GM23338 (cell line): ENCODE results near the gene CDH4.

Experiments
- CREB1 ChIP-seq: fragments of 250-450 bp; sonication (Bioruptor Pico); IDR thresholded peaks from 2 replicates; pipeline ENCODE4 v1.5.0; 2020; ENCODE audit warnings: low read depth, mild to moderate bottlenecking, moderate library complexity
- EZH2 ChIP-seq: fragments of 200-600 bp; sonication (generic); IDR thresholded peaks from one replicate; pipeline ENCODE4 v1.8.0; 2017; ENCODE audit warnings: antibody characterized with exemption, mild to moderate bottlenecking, low read depth; ENCODE audit not compliant: unreplicated experiment
- EZH2phosphoT487 ChIP-seq: fragments of 200-600 bp; sonication (generic); IDR thresholded peaks from one replicate; pipeline ENCODE4 v1.8.1; 2018; ENCODE audit warnings: antibody characterized with exemption; ENCODE audit not compliant: unreplicated experiment
- JUNB ChIP-seq: IDR thresholded peaks from one replicate; pipeline ENCODE4 v1.6.1; 2016; ENCODE audit warnings: antibody characterized with exemption; ENCODE audit not compliant: unreplicated experiment
- NANOG ChIP-seq: IDR thresholded peaks from 2 replicates; pipeline ENCODE4 v1.6.1; 2016; ENCODE audit warnings: antibody characterized with exemption, borderline replicate concordance
- POLR2AphosphoS5 ChIP-seq: IDR thresholded peaks from 2 replicates; pipeline ENCODE4 v1.6.1; 2016; ENCODE audit warnings: antibody characterized with exemption, low read depth
- REST ChIP-seq: IDR thresholded peaks from one replicate; pipeline ENCODE4 v1.6.1; 2018; ENCODE audit warnings: antibody characterized with exemption; ENCODE audit not compliant: unreplicated experiment
- ZNF114 ChIP-seq: fragments of 250-450 bp; sonication (Bioruptor Pico); IDR thresholded peaks from 2 replicates; pipeline ENCODE4 v1.5.0; 2020; ENCODE audit warnings: mild to moderate bottlenecking, moderate library complexity
- ZNF331 ChIP-seq: fragments of 250-450 bp; sonication (Bioruptor Pico); IDR thresholded peaks from 2 replicates; pipeline ENCODE4 v1.5.0; 2020; ENCODE audit warnings: low read depth, mild to moderate bottlenecking, moderate library complexity
- TF ChIP-seq, protein P1 (sequence below), 2 experiments: fragments of 200-600 bp in 1 of 2; sonication (generic) in 1 of 2; conservative IDR thresholded peaks; 2 replicates each; pipeline versions ENCODE4 v1.5.1 to v1.6.1; 2016 to 2017; ENCODE audit warnings: antibody characterized with exemption in 2 of 2, low read depth in 2 of 2, mild to moderate bottlenecking in 2 of 2, moderate library complexity in 1 of 2
- TF ChIP-seq, protein P2 (sequence below): IDR thresholded peaks from 2 replicates; pipeline ENCODE4 v1.6.1; 2016; ENCODE audit warnings: antibody characterized with exemption

DNA sequence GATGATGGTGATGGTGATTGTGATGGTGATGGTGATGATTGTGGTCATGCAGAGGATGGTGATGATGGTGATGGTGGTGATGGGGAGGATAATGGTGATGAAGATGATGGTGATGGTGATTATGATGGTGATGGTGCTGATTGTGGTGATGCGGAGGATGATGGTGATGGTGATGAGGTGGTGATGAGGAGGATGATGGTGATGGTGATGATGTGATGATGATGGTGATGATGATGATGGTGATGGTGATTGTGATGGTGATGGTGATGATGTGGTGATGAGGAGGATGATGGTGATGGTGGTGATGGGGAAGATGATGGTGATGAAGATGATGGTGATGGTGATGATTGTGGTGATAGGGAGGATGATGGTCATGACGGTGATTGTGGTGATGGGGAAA is 333.7 kb downstream of the CDH4 start:
- TF ChIP-seq ZNF331 (CRISPR knock-in tag) (no peak), EZH2 (no peak), REST (no peak), POLR2AphosphoS5 (no peak), NANOG (no peak), EZH2phosphoT487 (no peak), JUNB (no peak), ZNF114 (CRISPR knock-in tag) (no peak), CREB1 (CRISPR knock-in tag) (no peak)
- TF ChIP-seq, protein P1, sequence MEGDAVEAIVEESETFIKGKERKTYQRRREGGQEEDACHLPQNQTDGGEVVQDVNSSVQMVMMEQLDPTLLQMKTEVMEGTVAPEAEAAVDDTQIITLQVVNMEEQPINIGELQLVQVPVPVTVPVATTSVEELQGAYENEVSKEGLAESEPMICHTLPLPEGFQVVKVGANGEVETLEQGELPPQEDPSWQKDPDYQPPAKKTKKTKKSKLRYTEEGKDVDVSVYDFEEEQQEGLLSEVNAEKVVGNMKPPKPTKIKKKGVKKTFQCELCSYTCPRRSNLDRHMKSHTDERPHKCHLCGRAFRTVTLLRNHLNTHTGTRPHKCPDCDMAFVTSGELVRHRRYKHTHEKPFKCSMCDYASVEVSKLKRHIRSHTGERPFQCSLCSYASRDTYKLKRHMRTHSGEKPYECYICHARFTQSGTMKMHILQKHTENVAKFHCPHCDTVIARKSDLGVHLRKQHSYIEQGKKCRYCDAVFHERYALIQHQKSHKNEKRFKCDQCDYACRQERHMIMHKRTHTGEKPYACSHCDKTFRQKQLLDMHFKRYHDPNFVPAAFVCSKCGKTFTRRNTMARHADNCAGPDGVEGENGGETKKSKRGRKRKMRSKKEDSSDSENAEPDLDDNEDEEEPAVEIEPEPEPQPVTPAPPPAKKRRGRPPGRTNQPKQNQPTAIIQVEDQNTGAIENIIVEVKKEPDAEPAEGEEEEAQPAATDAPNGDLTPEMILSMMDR (conservative IDR thresholded peaks at IDR 0.05; ENCODE audit: low read depth in 2 of 2) = no peak
- TF ChIP-seq, protein P2, sequence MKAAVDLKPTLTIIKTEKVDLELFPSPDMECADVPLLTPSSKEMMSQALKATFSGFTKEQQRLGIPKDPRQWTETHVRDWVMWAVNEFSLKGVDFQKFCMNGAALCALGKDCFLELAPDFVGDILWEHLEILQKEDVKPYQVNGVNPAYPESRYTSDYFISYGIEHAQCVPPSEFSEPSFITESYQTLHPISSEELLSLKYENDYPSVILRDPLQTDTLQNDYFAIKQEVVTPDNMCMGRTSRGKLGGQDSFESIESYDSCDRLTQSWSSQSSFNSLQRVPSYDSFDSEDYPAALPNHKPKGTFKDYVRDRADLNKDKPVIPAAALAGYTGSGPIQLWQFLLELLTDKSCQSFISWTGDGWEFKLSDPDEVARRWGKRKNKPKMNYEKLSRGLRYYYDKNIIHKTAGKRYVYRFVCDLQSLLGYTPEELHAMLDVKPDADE = no peak
